SJSA1 (cell line): Measurements from ENCODE around the gene HIRA. TPM values are rescaled to one million over a fixed set of nuclear protein-coding genes. Genes with fewer than 3 reads are reported as not detected.
"Not testable (repeated sequence)": the region's sequence is repeated elsewhere in the genome, so short reads cannot be mapped to it uniquely, and the experiment has no call there.

Experiments
- DNase-seq, 2 experiments: peaks; one replicate each; pipeline ENCODE4 v3.0.0-alpha.2; 2015 to 2020; ENCODE audit warnings: low spot score in 2 of 2, low read depth in 1 of 2
- H3K27ac ChIP-seq: fragments of 250-450 bp; sonication (Bioruptor Pico); 2 replicates; pipeline ENCODE4 v1.5.1; 2020; ENCODE audit warnings: mild to moderate bottlenecking, moderate library complexity
- H3K27me3 ChIP-seq: fragments of 250-450 bp; sonication (Bioruptor Pico); replicated peaks from 2 replicates; pipeline ENCODE4 v1.5.1; 2020; ENCODE audit warnings: mild to moderate bottlenecking, moderate library complexity
- H3K36me3 ChIP-seq: fragments of 250-450 bp; sonication (Bioruptor Pico); 2 replicates; pipeline ENCODE4 v1.5.1; 2020; ENCODE audit warnings: mild to moderate bottlenecking
- H3K4me1 ChIP-seq: fragments of 250-450 bp; sonication (Bioruptor Pico); replicated peaks from 2 replicates; pipeline ENCODE4 v1.6.1; 2021; ENCODE audit warnings: mild to moderate bottlenecking
- H3K4me3 ChIP-seq: fragments of 250-450 bp; sonication (Bioruptor Pico); 2 replicates; pipeline ENCODE4 v1.5.1; 2020; ENCODE audit warnings: mild to moderate bottlenecking
- H3K9me3 ChIP-seq: fragments of 250-450 bp; sonication (Bioruptor Pico); replicated peaks from 2 replicates; pipeline ENCODE4 v1.5.1; 2020; ENCODE audit warnings: mild to moderate bottlenecking
- total RNA-seq: library from RNA; depleted of rRNA; stranded (reverse); fragments of >200 nt; shearing (Covaris generic); gene quantifications from 2 replicates; pipeline ENCODE4 v1.2.3, GENCODE V29; 2014

HIRA gene
- total RNA-seq, 1 experiment from 2014 or later, result 17.2 TPM

DNA sequence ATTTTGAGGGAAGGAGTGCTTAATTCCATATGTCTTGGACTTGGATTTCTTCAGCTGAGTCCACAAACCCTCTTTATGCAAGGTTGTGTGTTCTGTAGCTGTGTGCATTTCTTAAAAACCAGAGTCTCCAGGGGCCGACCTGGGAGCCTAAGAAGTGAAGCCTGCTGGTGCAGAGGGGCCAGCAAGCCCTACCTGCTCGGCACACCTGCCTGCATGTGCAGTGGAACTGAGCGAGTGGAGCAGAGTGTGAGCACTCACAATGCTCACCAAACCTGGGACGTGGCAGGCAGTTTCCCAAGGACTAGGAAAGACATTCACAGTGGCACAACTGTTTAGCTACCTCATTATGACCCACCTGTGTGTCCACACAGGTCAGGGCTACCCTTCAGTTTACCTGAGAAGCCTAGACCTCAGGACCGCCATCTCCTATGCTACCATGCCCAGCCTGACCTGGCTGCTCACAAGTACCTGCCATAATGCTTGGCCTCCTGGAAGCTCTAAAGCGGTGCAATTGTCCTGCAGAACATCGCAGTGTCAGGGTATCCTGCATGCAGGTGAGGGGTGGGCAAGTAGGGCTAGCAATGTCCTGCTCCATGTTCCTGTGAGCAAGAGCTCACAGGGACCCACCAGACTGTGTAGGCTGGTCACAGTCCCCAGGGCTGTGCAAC is 12.1 kb upstream of the HIRA start:
- Histone ChIP-seq H3K27ac (no peak overlapping the region), H3K4me3 (no peak overlapping the region), H3K27me3 (no peaks in the 10 kb centered on the region), H3K4me1 (peaks cover 10% of the 10 kb centered on the region; the same call in 1 of the 2 replicates), H3K9me3 (no peaks in the 10 kb centered on the region), H3K36me3 (peaks cover 58% of the 10 kb centered on the region)
- DNase-seq, result no peak

GRCh38 chr22:19442166-19442565 is 10.6 kb upstream of the HIRA start:
- no peak for DNase-seq
- Histone ChIP-seq H3K4me3 (no peak overlapping the region), H3K9me3 (no peaks in the 10 kb centered on the region)

GRCh38 chr22:19440411-19441195 is 9.1 kb upstream of the HIRA start:
- Histone ChIP-seq H3K4me3 (no peak overlapping the region), H3K27ac (no peak overlapping the region), H3K36me3 (peaks cover 67% of the 10 kb centered on the region), H3K4me1 (no peaks in the 10 kb centered on the region), H3K27me3 (no peaks in the 10 kb centered on the region), H3K9me3 (no peaks in the 10 kb centered on the region)
- DNase-seq, result no peak

More at GRCh38 chr22:19442166-19442565, 10.6 kb upstream of the HIRA start:
- no peaks in the 10 kb centered on the region for H3K27me3 ChIP-seq
- peaks cover 66% of the 10 kb centered on the region for H3K36me3 ChIP-seq
- peaks cover 5% of the 10 kb centered on the region; the same call in 1 of the 2 replicates for H3K4me1 ChIP-seq
- no peak overlapping the region for H3K27ac ChIP-seq

DNA sequence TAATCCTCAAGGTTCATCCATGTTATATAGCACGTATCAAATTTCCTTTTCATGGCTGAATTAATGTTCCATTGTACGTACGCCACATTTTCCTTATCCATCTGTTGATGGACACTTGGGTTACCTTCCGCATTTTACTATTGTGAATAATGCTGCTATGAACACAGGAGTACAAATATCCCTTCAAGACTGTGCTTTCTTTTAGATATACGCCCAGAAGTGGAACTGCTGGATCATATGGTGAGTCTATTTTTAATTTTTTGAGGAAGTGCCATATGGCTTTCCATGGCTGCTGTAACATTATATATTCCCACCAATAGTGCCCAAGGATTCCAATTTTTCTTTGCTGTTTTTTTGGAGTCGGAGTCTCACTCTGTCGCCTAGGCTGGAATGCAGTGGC is 6.8 kb upstream of the HIRA start:
- Histone ChIP-seq H3K27ac (no peak overlapping the region), H3K4me3 (no peak overlapping the region), H3K9me3 (no peaks in the 10 kb centered on the region), H3K27me3 (no peaks in the 10 kb centered on the region), H3K36me3 (peaks cover 65% of the 10 kb centered on the region), H3K4me1 (peaks cover 2% of the 10 kb centered on the region; the same call in 1 of the 2 replicates)
- DNase-seq, result no peak

- not testable (repeated sequence) for H3K27me3 ChIP-seq, H3K27ac ChIP-seq, H3K4me1 ChIP-seq, H3K9me3 ChIP-seq, H3K4me3 ChIP-seq, DNase-seq
- peaks cover 69% of the 10 kb centered on the region for H3K36me3 ChIP-seq
Measured at GRCh38 chr22:19436444-19437161, 5.1 kb upstream of the HIRA start.

- Histone ChIP-seq H3K27ac (no peak overlapping the region), H3K9me3 (0 out of 2 replicates have a peak, but pooled peaks cover 3% of the 10 kb centered on the region), H3K4me3 (no peak overlapping the region), H3K36me3 (peaks cover 65% of the 10 kb centered on the region), H3K27me3 (no peaks in the 10 kb centered on the region), H3K4me1 (peaks cover 17% of the 10 kb centered on the region)
- DNase-seq, result no peak
Measured at GRCh38 chr22:19434829-19435580, 3.5 kb upstream of the HIRA start.

GRCh38 chr22:19434401-19434800 is 2.9 kb upstream of the HIRA start:
- no peak for DNase-seq
- H3K9me3 ChIP-seq, result 0 out of 2 replicates have a peak, but pooled peaks cover 3% of the 10 kb centered on the region

GRCh38 chr22:19432133-19432851 is 759 bp upstream of the HIRA start, which contains the start of gene MRPL40:
MRPL40 (plus strand) TSS chr22:19432545; CDS start chr22:19432555, 10 bp downstream.
- Histone ChIP-seq H3K9me3 (0 out of 2 replicates have a peak, but pooled peaks cover 3% of the 10 kb centered on the region), H3K27ac (peak within 1 kb of the TSS; percentile 63), H3K27me3 (no peaks in the 10 kb centered on the region), H3K4me3 (peak within 1 kb of the TSS; percentile 60), H3K4me1 (peaks cover 24% of the 10 kb centered on the region), H3K36me3 (peaks cover 59% of the 10 kb centered on the region)
- peak; percentile 95 for DNase-seq

More at GRCh38 chr22:19434401-19434800, 2.9 kb upstream of the HIRA start:
- Histone ChIP-seq H3K27ac (no peak overlapping the region), H3K4me3 (no peak overlapping the region), H3K36me3 (peaks cover 66% of the 10 kb centered on the region), H3K4me1 (peaks cover 23% of the 10 kb centered on the region), H3K27me3 (no peaks in the 10 kb centered on the region)

DNA sequence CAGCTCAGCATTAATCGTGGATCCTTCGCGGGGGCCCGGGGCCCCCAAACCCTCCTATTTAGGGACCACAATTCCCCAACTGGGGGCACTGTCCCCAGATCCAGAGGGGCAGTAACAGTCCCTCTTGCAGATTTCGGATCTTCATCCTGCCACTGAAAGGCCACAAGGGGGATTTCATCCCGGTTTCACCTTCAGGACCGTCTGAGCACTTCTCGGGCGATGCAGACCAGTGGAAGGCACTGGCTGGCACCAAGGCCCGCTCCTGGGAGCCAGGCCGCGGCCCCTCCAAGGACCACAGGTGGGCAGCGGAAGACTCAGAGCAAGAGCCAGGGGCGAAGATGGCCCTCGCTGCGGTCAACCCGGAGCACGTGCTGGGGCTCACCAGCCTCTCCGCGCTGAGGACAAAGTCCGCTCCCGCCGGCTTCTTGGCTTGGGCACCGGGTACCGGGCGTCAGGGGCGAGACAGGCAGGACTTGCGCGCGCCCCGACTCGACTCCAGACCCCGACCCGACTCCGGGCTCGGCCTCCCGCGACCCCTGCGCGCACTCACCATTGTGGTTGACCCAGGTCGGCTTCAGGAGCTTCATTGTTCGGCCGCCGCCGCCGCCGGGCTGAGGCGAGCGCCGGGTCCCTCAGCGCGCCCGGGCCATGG is 517 bp downstream of the HIRA start:
- H3K27ac ChIP-seq, result 0 out of 2 replicates have a peak overlapping the region, but pooled peaks have one; percentile 4
- H3K27me3 ChIP-seq, result no peaks in the 10 kb centered on the region
- peak in 1 of 2 experiments; percentile 49 for DNase-seq
- 0 out of 2 replicates have a peak, but pooled peaks cover 3% of the 10 kb centered on the region for H3K9me3 ChIP-seq
- H3K4me3 ChIP-seq, result peak overlapping the region; percentile 60
- peaks cover 24% of the 10 kb centered on the region for H3K4me1 ChIP-seq
- H3K36me3 ChIP-seq, result peaks cover 47% of the 10 kb centered on the region

DNA sequence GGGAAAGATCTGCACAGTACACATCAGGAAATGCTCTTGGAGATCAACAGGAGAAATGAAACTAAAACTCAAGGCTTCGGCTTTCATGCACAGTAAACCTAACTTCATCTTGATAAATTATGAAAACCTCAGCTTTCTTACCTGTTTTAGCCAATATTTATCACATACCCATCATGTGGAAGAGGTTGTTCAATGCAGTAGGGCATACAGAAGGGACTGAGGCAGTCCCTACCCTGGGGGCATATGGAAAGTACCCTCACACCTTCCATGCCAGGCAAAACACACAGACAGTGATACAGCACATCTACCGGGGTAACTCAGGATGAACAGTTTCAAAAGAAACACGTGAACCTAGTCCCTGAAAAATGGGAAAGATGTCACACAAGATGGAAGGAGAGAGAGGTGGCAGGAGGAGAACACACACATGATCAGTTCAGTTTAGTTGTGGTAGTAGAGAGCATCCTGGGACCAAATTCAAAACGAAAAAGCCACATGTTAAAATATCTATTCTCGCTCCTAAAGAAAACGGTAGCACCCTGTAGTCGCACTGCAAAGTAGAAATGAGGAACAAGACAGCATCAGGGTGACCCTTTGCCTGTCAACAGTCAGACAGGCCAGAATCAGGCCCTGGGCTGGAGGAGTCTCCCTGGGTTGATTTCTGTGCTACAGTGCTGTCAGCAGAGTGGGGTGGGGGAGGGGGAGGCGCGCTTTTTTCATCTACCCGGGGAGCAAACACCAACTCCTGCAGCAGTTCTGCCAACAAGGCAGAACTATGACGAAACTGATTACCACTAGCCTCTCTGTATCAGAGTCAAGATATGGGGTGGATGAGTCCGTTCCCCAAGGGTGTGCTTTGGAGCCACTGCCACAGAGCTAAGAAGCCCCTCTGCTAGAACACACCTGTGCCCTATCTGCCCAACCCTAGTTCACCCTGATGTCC is 1.3 kb downstream of the HIRA start:
- no peaks in the 10 kb centered on the region for H3K27me3 ChIP-seq
- peaks cover 39% of the 10 kb centered on the region for H3K36me3 ChIP-seq
- peak overlapping the region; percentile 60 for H3K4me3 ChIP-seq
- no peak overlapping the region for H3K27ac ChIP-seq
- 0 out of 2 replicates have a peak, but pooled peaks cover 3% of the 10 kb centered on the region for H3K9me3 ChIP-seq
- H3K4me1 ChIP-seq, result peaks cover 24% of the 10 kb centered on the region
- DNase-seq, result peak in 1 of 2 experiments; percentile 36

- Histone ChIP-seq H3K27ac (no peak overlapping the region), H3K4me3 (no peak overlapping the region), H3K4me1 (no peaks in the 10 kb centered on the region), H3K27me3 (no peaks in the 10 kb centered on the region), H3K36me3 (peaks cover 15% of the 10 kb centered on the region), H3K9me3 (no peaks in the 10 kb centered on the region)
- no peak for DNase-seq
Measured at GRCh38 chr22:19424186-19424500, 7.4 kb downstream of the HIRA start.
